Hepatocyte (in vitro differentiated cells): ENCODE results near the gene MGAT4A.

Source experiments
- EZH2 ChIP-seq: fragments of 200-600 bp; sonication (generic); IDR thresholded peaks from 2 replicates; pipeline ENCODE4 v1.6.1; 2016; ENCODE audit warnings: antibody characterized with exemption, mild to moderate bottlenecking, borderline replicate concordance
- EZH2phosphoT487 ChIP-seq: fragments of 200-600 bp; sonication (generic); IDR thresholded peaks from one replicate; pipeline ENCODE4 v1.6.1; 2018; ENCODE audit warnings: antibody characterized with exemption, mild to moderate bottlenecking, low read depth, moderate library complexity; ENCODE audit not compliant: unreplicated experiment, severe bottlenecking
- TF ChIP-seq, protein P1 (sequence below): fragments of 200-600 bp; sonication (generic); IDR thresholded peaks from 2 replicates; pipeline ENCODE4 v1.5.1; 2016; ENCODE audit warnings: antibody characterized with exemption, mild to moderate bottlenecking; ENCODE audit not compliant: poor library complexity

DNA sequence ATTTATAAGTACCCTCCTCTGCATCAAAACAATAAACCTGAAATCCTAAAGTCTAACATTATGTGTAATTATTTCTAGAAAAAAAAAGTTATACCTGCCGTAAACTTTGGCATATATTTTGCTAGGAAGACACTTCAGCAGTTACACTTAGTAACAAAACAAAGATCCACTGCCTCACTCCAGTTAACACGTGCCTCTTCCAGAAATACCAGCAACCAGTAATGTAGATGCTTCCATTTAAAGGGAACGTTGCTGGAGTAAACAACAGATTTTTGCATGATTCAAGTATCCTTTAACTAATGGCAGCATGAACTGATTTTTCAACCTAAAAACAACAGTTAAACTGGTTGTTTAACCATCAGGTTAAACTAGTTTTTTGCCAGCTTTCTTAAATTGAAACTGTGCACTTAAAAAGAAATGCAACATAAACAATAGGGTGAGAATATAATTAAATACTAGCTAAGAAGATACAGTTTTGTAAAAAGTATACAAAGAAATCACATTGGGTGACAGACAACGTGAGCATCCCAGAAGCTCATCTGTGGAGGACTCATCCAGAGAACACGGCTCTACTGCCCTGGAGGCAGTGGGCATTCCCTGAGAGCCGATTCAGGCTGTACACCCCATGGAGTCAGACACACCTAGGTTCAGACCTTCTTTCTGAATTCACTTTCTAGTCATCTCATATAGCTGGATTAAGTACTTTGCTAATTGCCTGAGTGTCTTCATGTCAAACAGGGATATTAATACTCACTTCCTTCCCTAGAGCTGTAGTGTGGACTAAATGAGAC lies 22.3 kb downstream of the MGAT4A start:
- TF ChIP-seq, protein P1, sequence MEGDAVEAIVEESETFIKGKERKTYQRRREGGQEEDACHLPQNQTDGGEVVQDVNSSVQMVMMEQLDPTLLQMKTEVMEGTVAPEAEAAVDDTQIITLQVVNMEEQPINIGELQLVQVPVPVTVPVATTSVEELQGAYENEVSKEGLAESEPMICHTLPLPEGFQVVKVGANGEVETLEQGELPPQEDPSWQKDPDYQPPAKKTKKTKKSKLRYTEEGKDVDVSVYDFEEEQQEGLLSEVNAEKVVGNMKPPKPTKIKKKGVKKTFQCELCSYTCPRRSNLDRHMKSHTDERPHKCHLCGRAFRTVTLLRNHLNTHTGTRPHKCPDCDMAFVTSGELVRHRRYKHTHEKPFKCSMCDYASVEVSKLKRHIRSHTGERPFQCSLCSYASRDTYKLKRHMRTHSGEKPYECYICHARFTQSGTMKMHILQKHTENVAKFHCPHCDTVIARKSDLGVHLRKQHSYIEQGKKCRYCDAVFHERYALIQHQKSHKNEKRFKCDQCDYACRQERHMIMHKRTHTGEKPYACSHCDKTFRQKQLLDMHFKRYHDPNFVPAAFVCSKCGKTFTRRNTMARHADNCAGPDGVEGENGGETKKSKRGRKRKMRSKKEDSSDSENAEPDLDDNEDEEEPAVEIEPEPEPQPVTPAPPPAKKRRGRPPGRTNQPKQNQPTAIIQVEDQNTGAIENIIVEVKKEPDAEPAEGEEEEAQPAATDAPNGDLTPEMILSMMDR: no peak
- TF ChIP-seq EZH2phosphoT487 (no peak), EZH2 (no peak)
